Karpas-422 (cell line): ENCODE measurements around the gene EFS. TPM values are rescaled to one million over a fixed set of nuclear protein-coding genes. Genes with fewer than 3 reads are reported as not detected.

Source experiments
- DNase-seq: peaks from one replicate; pipeline ENCODE4 v3.0.0-alpha.2; 2015
- H2AFZ ChIP-seq: fragments of 200-600 bp; sonication (generic); 2 replicates; pipeline ENCODE4 v1.6.1; 2014; ENCODE audit warnings: antibody characterized with exemption, low read length, mixed read lengths
- H3K27ac ChIP-seq: fragments of 200-600 bp; sonication (generic); 2 replicates; pipeline ENCODE4 v1.5.1; 2014; ENCODE audit warnings: mild to moderate bottlenecking, low read length, moderate library complexity
- H3K27me3 ChIP-seq: fragments of 200-600 bp; sonication (generic); 2 replicates; pipeline ENCODE4 v1.6.1; 2014; ENCODE audit warnings: low read length, mixed read lengths
- H3K36me3 ChIP-seq: fragments of 200-600 bp; sonication (generic); 2 replicates; pipeline ENCODE4 v1.6.1; 2014; ENCODE audit warnings: low read length, mixed read lengths; ENCODE audit not compliant: insufficient read depth
- H3K4me1 ChIP-seq: fragments of 200-600 bp; sonication (generic); 2 replicates; pipeline ENCODE4 v1.6.1; 2014; ENCODE audit warnings: mild to moderate bottlenecking, low read length, mixed read lengths
- H3K4me2 ChIP-seq: fragments of 200-600 bp; sonication (generic); 2 replicates; pipeline ENCODE4 v1.6.1; 2014; ENCODE audit warnings: low read length, low read depth, mild to moderate bottlenecking; ENCODE audit not compliant: poor library complexity, severe bottlenecking
- H3K4me3 ChIP-seq: fragments of 200-600 bp; sonication (generic); 2 replicates; pipeline ENCODE4 v1.5.1; 2014; ENCODE audit warnings: mild to moderate bottlenecking, antibody characterized with exemption, low read length, mixed read lengths
- H3K79me2 ChIP-seq: fragments of 200-600 bp; sonication (generic); 2 replicates; pipeline ENCODE4 v1.6.1; 2014; ENCODE audit warnings: mild to moderate bottlenecking, low read length, mixed read lengths
- H3K9ac ChIP-seq: fragments of 200-600 bp; sonication (generic); 2 replicates; pipeline ENCODE4 v1.6.0; 2014; ENCODE audit warnings: low read length
- H3K9me2 ChIP-seq: fragments of 200-600 bp; sonication (generic), shearing (Covaris generic); replicated peaks from 2 replicates; pipeline ENCODE4 v1.6.0; 2014; ENCODE audit warnings: mild to moderate bottlenecking, low read length, moderate library complexity; ENCODE audit not compliant: insufficient read depth
- H3K9me3 ChIP-seq: fragments of 300-700, 200-600 bp; sonication (generic); 2 replicates; pipeline ENCODE4 v1.6.1; 2014; ENCODE audit warnings: low read length, mixed read lengths
- H4K20me1 ChIP-seq: fragments of 200-600 bp; sonication (generic); 2 replicates; pipeline ENCODE4 v1.6.1; 2014; ENCODE audit warnings: mild to moderate bottlenecking, antibody characterized with exemption, low read length, low read depth; ENCODE audit not compliant: insufficient read depth
- total RNA-seq: library from RNA; depleted of rRNA; stranded (reverse); fragments of >200 nt; shearing (Covaris generic); gene quantifications from 2 replicates; pipeline ENCODE4 v1.2.3, GENCODE V29; 2014; ENCODE audit warnings: low replicate concordance

Gene EFS
- total RNA-seq, 1 experiment from 2014 or later, result not detected

- no peak for DNase-seq
- Histone ChIP-seq H3K4me2 (no peak overlapping the region), H3K4me3 (no peak overlapping the region), H4K20me1 (no peaks in the 10 kb centered on the region; the same call in 1 of the 2 replicates), H3K27me3 (no peaks in the 10 kb centered on the region), H2AFZ (no peak overlapping the region), H3K36me3 (no peaks in the 10 kb centered on the region), H3K9me2 (no peaks in the 10 kb centered on the region), H3K4me1 (no peaks in the 10 kb centered on the region), H3K27ac (no peak overlapping the region), H3K9me3 (no peaks in the 10 kb centered on the region), H3K79me2 (no peaks in the 10 kb centered on the region), H3K9ac (no peak overlapping the region)
These were observed 20.3 kb upstream of the EFS start for GRCh38 chr14:23385244-23385641.

DNA sequence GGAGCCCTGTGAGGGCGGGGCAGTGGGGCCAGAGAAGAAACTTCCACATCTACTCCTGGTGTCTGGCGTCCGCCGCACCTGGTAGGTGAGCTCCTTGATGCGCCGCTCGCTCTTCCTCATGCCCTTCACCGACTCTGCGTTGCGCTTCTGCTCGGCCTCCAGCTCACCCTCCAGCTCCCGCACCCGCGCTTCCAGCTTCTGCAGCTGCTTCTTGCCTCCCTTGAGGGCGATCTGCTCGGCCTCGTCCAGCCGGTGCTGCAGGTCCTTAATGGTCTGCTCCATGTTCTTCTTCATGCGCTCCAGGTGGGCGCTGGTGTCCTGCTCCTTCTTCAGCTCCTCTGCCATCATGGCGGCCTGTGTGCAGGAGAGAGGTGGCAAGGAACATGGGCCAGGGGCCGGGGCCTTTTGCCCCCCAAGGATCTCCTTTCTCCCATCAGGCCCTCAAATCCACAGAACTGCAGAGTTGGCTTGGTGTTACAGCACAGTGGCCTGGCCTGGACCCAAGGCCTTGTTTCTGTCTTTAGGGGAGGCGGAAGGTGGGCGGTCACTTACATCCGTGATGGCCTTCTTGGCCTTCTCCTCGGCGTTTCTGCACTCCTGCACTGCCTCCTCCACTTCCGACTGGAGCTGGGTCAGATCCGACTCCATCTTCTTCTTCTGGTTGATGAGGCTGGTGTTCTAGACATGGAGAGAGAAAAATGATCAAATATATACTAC is 19.6 kb upstream of the EFS start:
- Histone ChIP-seq H3K4me1 (no peaks in the 10 kb centered on the region), H3K4me3 (no peak overlapping the region), H3K27me3 (no peaks in the 10 kb centered on the region), H3K9me2 (no peaks in the 10 kb centered on the region), H3K4me2 (no peak overlapping the region), H3K9me3 (no peaks in the 10 kb centered on the region), H3K36me3 (no peaks in the 10 kb centered on the region), H2AFZ (no peak overlapping the region), H4K20me1 (no peaks in the 10 kb centered on the region; the same call in 1 of the 2 replicates), H3K27ac (no peak overlapping the region), H3K79me2 (no peaks in the 10 kb centered on the region), H3K9ac (no peak overlapping the region)
- no peak for DNase-seq

- no peak overlapping the region for H2AFZ ChIP-seq
- H3K9me3 ChIP-seq, result no peaks in the 10 kb centered on the region
- no peaks in the 10 kb centered on the region for H3K4me1 ChIP-seq
- no peaks in the 10 kb centered on the region for H3K36me3 ChIP-seq
- H3K4me3 ChIP-seq, result no peak overlapping the region
- no peak for DNase-seq
- no peak overlapping the region for H3K27ac ChIP-seq
- no peaks in the 10 kb centered on the region for H3K79me2 ChIP-seq
- no peaks in the 10 kb centered on the region for H3K9me2 ChIP-seq
- H3K4me2 ChIP-seq, result no peak overlapping the region
- no peaks in the 10 kb centered on the region for H3K27me3 ChIP-seq
- no peak overlapping the region for H3K9ac ChIP-seq
- no peaks in the 10 kb centered on the region; the same call in 1 of the 2 replicates for H4K20me1 ChIP-seq
These were observed 17.9 kb upstream of the EFS start for GRCh38 chr14:23382731-23383440.

DNA sequence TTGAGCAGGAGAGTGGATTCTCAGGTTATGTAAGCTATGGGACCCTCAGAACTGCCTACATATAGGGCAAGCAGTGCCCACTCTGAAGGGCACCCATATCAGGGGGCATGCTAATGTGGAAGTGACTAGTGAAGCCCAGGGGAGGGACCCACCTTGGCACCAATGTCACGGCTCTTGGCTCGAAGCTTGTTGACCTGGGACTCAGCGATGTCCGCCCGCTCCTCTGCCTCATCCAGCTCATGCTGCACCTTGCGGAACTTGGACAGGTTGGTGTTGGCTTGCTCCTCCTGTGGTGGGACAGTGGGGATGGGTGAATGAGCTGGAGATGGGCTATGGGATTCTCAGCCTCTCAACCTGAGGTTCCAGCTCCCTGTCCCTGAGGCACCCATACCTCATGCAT is 17.3 kb upstream of the EFS start:
- H3K9me3 ChIP-seq, result no peaks in the 10 kb centered on the region
- DNase-seq, result no peak
- no peaks in the 10 kb centered on the region for H3K4me1 ChIP-seq

GRCh38 chr14:23381871-23382270 is 16.9 kb upstream of the EFS start:
- H3K27me3 ChIP-seq, result no peaks in the 10 kb centered on the region
- H3K9me3 ChIP-seq, result no peaks in the 10 kb centered on the region
- H3K79me2 ChIP-seq, result no peaks in the 10 kb centered on the region
- no peak for DNase-seq
- no peaks in the 10 kb centered on the region for H3K36me3 ChIP-seq
- H3K4me2 ChIP-seq, result no peak overlapping the region
- no peak overlapping the region for H3K4me3 ChIP-seq
- H3K4me1 ChIP-seq, result no peaks in the 10 kb centered on the region
- H3K9ac ChIP-seq, result no peak overlapping the region
- H4K20me1 ChIP-seq, result no peaks in the 10 kb centered on the region; the same call in 1 of the 2 replicates
- no peak overlapping the region for H2AFZ ChIP-seq
- no peak overlapping the region for H3K27ac ChIP-seq
- no peaks in the 10 kb centered on the region for H3K9me2 ChIP-seq

More for the DNA sequence above, 17.3 kb upstream of the EFS start:
- Histone ChIP-seq H3K36me3 (no peaks in the 10 kb centered on the region), H3K4me3 (no peak overlapping the region), H4K20me1 (no peaks in the 10 kb centered on the region; the same call in 1 of the 2 replicates), H3K9me2 (no peaks in the 10 kb centered on the region), H3K27me3 (no peaks in the 10 kb centered on the region), H3K27ac (no peak overlapping the region), H3K9ac (no peak overlapping the region), H2AFZ (no peak overlapping the region), H3K4me2 (no peak overlapping the region), H3K79me2 (no peaks in the 10 kb centered on the region)

- DNase-seq, result no peak
- Histone ChIP-seq H3K4me1 (no peaks in the 10 kb centered on the region), H3K79me2 (no peaks in the 10 kb centered on the region), H3K27me3 (no peaks in the 10 kb centered on the region), H3K9me3 (no peaks in the 10 kb centered on the region), H3K9ac (no peak overlapping the region), H3K36me3 (no peaks in the 10 kb centered on the region), H3K4me2 (no peak overlapping the region), H4K20me1 (no peaks in the 10 kb centered on the region; the same call in 1 of the 2 replicates), H3K9me2 (no peaks in the 10 kb centered on the region), H3K27ac (no peak overlapping the region), H3K4me3 (no peak overlapping the region), H2AFZ (no peak overlapping the region)
These were observed 16.0 kb upstream of the EFS start for GRCh38 chr14:23380976-23381375.

- Histone ChIP-seq H3K79me2 (no peaks in the 10 kb centered on the region), H3K27ac (no peak overlapping the region), H3K9ac (no peak overlapping the region), H2AFZ (no peak overlapping the region), H3K36me3 (no peaks in the 10 kb centered on the region), H3K9me3 (no peaks in the 10 kb centered on the region), H3K4me3 (no peak overlapping the region), H4K20me1 (no peaks in the 10 kb centered on the region; the same call in 1 of the 2 replicates), H3K4me1 (no peaks in the 10 kb centered on the region), H3K9me2 (no peaks in the 10 kb centered on the region), H3K4me2 (no peak overlapping the region), H3K27me3 (no peaks in the 10 kb centered on the region)
- no peak for DNase-seq
These were observed 15.4 kb upstream of the EFS start for GRCh38 chr14:23380197-23380914.
